Measurements from ENCODE around the gene ANGPT4.

DNA sequence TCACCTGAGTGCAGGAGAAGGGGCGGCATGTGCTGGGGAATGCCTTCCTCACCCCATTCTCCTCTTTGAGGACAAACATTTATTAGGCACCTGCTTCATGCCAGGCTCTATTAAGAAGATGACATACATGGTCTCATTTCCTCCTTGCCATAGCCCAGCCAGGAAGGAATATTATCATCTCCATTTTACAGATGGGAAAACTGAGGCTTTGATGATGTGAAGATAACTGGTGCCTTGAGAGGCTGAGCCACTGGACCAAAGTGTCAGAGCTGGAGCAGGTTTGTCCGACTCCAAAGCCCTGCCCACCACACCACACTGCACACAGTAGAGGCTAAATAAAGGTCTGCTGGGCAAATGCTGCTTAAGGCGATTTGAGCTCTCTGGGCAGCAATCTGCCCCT lies 45.4 kb downstream of the ANGPT4 start:
- TF ChIP-seq, protein P1, sequence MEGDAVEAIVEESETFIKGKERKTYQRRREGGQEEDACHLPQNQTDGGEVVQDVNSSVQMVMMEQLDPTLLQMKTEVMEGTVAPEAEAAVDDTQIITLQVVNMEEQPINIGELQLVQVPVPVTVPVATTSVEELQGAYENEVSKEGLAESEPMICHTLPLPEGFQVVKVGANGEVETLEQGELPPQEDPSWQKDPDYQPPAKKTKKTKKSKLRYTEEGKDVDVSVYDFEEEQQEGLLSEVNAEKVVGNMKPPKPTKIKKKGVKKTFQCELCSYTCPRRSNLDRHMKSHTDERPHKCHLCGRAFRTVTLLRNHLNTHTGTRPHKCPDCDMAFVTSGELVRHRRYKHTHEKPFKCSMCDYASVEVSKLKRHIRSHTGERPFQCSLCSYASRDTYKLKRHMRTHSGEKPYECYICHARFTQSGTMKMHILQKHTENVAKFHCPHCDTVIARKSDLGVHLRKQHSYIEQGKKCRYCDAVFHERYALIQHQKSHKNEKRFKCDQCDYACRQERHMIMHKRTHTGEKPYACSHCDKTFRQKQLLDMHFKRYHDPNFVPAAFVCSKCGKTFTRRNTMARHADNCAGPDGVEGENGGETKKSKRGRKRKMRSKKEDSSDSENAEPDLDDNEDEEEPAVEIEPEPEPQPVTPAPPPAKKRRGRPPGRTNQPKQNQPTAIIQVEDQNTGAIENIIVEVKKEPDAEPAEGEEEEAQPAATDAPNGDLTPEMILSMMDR (IDR thresholded peaks at IDR 0.05; ENCODE audit: insufficient read depth, low read depth, low read length), result no peak
- no peak for TF ChIP-seq EZH2 (IDR thresholded peaks at IDR 0.05; ENCODE audit: insufficient read depth, low read length)

All from astrocyte (in vitro differentiated cells and primary cell).